ENCODE measurements around the gene TTC16.

The TTC16 gene, protein sequence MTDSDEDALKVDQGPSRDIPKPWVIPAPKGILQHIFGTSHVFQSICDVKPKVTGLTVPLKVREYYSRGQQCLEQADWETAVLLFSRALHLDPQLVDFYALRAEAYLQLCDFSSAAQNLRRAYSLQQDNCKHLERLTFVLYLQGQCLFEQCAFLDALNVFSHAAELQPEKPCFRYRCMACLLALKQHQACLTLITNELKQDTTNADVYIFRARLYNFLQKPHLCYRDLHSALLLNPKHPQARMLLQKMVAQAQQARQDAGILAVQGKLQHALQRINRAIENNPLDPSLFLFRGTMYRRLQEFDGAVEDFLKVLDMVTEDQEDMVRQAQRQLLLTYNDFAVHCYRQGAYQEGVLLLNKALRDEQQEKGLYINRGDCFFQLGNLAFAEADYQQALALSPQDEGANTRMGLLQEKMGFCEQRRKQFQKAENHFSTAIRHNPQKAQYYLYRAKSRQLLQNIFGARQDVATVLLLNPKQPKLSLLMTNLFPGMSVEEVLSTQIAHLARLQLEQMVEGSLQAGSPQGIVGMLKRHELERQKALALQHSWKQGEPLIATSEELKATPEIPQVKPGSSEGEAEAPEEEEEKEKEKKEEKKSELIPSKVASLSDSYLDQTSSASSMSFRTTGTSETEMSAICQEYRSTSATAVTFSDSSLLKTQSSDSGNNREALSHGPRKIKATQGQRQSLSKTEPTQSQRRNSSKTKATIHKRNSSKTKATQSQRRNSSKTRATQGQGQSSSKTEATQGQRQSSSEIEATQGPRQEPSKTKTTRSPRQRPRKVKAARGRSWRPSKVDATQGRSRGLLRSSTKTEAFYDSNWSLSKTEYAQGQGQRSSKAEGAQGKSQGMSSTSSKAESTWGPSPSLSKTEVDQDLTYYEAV

DNA sequence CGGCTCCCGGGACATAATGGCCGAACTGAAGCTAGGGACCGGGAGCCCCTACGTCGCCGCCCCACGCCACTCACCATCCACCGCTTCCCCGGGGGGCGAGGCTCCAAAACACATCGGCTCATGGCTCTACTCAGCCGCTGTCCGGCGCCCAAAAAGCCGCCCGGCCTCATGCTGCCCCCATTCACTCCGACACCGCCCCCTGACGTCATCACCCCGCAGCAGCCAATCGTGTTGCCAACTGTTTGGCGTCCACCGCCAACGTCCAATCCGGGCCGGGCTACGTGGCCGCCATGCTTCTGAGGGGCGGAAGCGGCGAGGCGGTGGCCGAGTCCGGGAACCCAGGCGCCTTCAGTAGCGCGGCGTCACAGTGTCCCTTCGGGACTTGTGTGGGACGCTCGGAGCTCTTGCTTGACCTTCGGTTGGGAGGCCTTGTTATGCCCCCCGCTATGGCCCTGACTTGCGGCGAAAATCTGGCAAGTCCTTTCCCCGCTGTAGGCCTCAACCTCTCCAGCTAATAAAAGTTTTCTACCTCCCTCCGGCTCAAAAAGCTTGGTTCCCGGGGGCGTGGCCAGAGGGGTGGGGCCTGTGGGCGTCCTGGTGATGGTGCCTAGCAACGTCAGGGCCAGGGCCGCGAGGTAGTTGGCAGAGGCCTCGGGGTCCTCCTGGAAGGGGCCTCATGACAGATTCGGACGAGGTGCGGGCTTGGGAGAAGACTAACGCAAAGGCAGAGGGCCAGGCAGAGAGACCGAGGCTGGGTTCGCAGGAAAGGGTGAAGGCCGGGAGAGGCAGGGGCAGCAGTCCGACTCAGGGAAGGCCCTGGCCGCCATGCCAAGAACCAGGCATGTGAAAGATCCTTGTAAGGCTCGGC, at the start of gene TTC16, which contains the start of gene PTRH1:
Gene TTC16 (plus strand): TSS at position 610 of the 868 bp plus-strand sequence. CDS start 67 bp downstream, at position 677.
Gene PTRH1 (minus strand): TSS at position 194 of the 868 bp plus-strand sequence. CDS start 24 bp downstream, at position 170.
- peak; percentile 98 for DNase-seq

- no peak for DNase-seq
Measured at GRCh38 chr9:127667127-127667844, 48.6 kb upstream of the TTC16 start.

DNA sequence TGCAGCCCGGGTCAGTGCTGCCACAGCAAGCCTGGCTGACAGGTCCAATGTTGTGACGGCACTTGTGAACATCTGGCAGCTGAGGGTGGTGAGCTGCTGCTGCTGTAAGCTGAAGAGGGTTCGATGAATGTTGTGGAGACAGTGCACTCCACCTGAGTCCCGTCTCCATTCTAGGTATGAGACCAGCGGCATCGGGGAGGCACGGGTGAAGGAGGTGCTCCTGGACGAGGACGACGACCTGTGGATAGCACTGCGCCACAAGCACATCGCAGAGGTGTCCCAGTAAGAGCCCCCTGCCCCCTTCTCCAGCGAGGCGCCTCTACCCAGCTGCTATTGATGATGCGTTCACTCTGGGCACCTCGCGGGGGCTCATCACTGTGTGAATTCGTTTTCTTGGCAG, 48.0 kb upstream of the TTC16 start:
- no peak for DNase-seq

- no peak for DNase-seq
Measured at GRCh38 chr9:127673234-127673633, 42.6 kb upstream of the TTC16 start.

DNA sequence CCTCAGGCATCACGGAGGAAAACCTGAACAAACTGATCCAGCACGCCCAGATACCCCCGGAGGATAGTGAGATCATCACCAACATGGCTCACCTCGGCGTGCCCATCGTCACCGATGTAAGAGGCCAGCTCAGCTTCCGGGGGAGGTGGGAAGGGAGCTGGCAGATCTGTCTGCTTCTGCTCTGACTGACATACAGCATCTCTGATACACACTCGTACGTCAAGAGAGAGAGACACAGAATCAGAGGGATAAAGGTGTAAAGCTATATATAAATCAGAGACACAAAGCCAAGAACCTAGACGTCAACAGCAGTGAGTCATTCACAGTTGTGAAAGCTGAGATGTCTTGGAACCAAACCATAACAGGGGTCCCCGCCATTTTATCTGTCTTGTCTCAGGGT, 39.2 kb upstream of the TTC16 start:
- no peak for DNase-seq

DNA sequence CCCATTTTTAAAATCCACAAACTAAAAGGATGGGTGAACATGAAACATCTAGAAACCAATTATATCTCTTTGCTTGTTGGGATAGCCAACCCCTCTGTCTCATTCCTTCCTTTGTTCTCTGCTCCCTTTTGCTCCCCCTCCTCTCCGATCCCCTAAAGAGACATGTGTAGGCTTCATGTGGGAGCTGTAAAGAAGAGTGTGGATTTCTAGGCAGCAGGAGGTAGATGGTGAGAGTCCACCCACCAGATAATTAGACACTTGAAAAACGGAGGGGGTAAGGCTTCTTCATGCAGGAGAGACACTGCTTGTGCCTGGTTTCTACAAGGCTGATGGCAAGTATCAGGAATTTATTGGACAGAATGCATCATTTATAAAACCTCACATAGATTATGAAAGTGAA, 36.4 kb upstream of the TTC16 start:
- DNase-seq = no peak

DNA sequence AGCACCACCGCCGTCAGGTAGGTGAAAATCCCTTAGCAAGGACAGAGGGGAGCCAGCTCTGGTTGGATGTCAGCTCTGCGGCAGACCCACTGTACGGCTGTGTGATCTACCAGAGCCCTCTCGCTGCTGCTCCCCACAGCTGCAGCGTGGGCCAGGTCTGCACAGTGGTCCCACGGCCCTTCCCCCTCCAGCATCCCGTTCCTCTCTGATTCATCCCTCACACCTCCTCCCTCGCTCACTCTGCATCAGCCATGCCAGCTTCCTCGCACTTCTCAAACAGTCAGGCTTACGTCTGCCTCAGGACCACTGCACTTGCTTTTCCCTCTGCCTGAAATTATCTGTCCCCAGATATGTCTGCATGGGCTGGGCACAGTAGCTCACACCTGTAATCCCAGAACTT, 35.7 kb upstream of the TTC16 start:
- no peak for DNase-seq

DNA sequence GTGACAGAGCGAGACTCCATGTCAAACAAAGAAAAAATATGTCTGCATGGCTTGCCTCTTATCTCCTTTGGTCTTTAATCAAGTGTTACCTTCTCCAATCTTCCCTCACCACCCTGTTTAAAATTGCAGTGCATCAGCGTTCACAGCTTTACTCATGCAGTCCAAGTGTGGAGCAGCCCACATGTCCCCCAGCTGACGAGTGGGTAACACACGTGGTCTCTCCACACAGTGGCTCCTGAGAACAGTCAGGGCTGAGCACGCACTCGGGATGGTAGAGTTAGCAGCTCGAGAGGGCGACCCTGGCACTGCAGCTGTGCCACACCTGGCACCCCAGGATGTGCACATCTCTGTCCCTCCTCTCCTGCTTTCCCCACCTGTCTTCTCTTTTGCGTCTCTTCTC, 35.0 kb upstream of the TTC16 start:
- no peak for DNase-seq

- no peak for DNase-seq
Measured at GRCh38 chr9:127682351-127683136, 33.3 kb upstream of the TTC16 start.

DNA sequence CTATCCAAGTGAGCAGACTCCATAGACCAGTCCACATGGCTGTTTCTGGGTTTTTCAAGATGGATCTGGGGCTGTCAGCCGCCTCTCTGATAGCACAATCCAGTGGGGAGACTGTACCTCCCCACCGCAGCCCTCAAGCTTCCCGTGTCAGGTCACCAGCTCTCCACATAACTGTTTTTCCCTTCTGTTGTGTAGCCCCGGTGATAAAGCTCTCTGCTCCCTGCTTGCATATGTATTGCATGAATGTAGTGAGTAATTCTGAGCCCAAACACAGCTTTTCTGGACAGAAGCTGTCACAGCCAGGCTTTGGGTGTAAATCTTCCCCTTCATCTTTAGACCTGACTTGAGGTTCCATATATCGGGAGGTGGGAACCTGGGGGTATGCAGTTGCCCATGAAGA, 32.2 kb upstream of the TTC16 start:
- no peak for DNase-seq

- DNase-seq = no peak
Measured at GRCh38 chr9:127684576-127684975, 31.3 kb upstream of the TTC16 start.

GRCh38 chr9:127686461-127687393, 29.2 kb upstream of the TTC16 start:
- no peak for DNase-seq

GRCh38 chr9:127689329-127690000, 26.4 kb upstream of the TTC16 start:
- DNase-seq = no peak

GRCh38 chr9:127690735-127691134, 25.1 kb upstream of the TTC16 start:
- DNase-seq = no peak

DNA sequence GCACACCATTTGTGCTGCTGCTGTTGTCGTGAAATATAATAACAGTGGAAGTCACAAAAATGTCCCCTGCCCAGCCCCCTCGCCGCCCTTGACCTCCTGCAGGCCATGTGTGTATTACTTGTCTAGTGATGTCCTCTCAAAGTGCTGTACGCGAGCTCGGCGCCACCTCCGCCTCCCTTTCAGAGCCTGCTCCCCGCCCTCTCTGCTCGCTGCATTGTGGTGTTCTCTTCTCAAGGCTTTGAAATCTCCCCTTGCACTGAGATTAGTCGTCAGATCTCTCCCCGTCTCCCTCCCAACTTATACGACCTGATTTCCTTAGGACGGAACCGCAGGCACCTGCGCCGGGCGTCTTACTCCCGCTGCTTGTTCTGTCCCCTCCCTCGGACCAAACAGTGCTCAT, 23.8 kb upstream of the TTC16 start:
- DNase-seq = no peak

GRCh38 chr9:127693143-127693542, 22.7 kb upstream of the TTC16 start:
- no peak for DNase-seq

DNA sequence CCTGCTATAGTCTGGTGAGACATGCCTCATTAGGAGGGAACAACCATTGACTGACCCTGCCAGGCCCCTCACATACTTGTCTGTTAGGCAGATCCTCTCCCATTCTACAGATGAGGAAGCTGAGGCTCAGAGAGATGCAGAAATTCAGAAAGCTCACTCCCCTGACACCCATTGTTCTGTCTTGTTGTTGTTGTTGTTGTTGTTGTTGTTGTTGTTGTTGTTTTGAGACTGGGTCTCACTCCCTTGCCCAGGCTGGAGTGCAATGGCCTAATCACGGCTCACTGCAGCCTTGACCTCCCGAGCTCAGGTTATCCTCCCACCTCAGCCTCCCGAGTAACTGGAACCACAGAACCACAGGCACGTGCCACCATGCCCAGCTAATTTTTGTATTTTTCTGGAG, 22.2 kb upstream of the TTC16 start:
- DNase-seq = no peak

DNA sequence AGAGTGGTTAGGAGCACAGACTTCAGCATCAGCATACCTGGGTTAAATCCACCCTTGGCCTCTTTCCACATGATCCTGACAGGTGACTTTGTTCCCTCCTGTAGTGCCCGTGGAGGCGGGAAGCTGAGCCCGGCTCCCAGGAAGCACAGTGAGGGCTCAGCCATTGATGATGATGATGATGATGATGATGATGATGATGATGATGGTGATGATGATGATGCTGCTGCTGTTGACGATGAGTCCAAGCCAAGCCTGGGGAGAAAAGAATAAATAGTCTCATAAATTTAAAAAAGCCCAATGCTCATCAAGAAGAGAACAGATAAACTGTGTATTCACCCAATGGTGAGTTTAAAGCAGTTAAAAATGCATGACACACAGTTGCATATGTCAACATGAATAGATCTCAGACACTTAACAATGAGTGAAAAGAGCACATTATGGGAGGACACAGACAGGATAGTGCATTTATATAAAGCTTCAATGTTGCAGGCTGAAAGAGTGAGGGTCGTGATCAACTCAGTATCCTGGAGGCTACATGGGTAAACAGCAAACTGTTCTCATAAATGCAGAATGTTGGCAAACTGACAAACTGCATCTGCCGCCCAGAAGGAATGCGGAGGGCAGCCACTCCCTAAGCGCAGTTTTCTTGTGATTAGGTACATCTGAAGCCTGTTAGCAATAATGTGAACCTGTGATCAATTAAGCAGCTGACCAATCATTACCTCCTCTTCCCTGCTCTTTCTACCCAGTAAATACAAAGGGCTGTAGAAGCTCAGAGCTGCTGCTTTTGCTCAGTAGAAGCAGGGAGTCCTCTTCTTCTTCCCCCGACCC, 20.8 kb upstream of the TTC16 start:
- no peak for DNase-seq

DNA sequence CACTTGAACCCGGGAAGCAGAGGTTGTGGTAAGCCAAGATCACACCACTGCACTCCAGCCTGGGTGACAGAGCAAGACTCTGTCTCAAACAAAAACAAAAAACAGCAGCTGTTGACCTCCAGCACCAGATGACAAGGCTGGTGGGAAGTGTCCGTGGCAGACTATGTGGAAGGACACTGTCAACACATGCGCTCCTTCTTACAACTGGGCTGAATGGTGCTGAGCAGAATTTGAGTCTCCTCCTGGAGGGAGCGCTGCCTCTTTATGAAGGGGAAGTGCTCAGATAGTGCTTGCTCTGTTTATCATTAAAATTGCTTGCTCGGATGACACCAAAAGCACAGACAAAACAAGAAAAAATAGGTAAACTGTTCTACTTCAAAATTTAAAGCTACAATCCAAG, 18.3 kb upstream of the TTC16 start:
- no peak for DNase-seq

Measured in stimulated activated CD4-positive, alpha-beta T cell treated with anti-CD3 and anti-CD28 coated beads, Interleukin-4, amount 100 ng/mL, for 1 hour (primary cell).